Measurements from ENCODE around the gene HOXB2.

The HOXB2 gene

DNA sequence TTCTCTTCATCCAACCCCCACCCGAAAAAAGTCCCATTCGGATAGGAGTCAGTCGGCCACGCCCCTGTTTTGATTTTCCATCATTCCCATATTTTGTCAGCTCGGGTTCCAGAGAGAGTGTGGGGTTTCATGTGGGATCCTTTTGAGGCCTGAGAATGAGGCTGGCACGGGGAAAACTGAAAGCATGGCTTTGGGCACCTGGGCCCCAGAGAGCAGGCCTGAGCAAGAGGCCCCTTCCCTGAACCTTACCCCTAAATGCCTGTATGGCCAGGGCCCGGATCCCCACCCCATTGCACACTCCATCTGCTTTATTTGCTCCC, 37.8 kb upstream of the HOXB2 start:
- no peak overlapping the region for H3K4me3 ChIP-seq
- peak overlapping the region in 6 of 21 experiments; percentile 42 to 94 (median 90) for H3K27ac ChIP-seq

- Histone ChIP-seq H3K27ac (peak overlapping the region in 6 of 21 experiments; percentile 85 to 94 (median 90)), H3K4me3 (no peak overlapping the region)
Observed at GRCh38 chr17:48579760-48580554, 35.0 kb upstream of the HOXB2 start.

- Histone ChIP-seq H3K27ac (peak overlapping the region in 6 of 21 experiments; percentile 20 to 94 (median 88)), H3K4me3 (peak overlapping the region in 1 of 7 experiments; percentile 51)
Observed at GRCh38 chr17:48579471-48579759, 34.5 kb upstream of the HOXB2 start.

DNA sequence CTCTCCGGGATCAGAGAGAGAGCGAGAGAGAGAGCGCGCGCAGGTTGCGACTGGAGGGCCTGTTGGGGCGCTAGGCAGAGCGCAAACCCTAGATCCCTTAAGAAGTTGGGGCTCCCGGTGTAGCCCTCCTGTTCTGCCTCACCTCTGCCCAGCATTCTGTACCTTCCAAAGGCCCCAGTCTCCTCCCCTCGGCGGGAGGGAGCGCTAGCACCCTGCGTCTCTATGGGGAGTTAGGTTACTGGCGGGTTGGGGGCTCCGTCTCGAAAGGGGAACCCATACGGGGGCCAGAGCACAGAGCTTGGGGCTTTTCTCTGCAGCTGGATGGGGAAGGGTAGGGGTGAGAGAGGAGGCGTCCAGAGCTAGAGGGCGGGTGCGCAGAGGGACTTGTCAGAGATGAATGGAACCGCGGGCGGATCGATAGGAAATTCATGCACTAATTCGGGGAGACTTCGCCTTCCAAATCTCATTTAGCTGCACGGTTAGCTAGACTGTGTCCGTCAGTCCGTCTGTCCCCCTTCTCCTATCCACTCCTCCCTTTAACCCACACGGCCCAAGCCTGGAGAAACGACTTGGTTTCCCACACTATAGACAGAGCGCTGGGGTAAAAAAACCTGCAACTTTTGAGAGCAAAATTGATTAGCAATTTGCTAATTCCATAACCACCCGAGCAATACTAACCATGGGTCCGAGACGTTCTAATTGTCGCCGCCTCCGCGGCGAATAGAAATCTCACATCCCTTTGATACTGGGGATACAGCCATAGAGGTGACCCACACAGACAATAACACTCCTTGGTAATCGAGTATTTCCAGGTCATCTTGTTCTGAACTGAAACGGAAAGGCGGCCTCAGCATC, 33.9 kb upstream of the HOXB2 start:
- Histone ChIP-seq H3K4me3 (peak overlapping the region; percentile 35 to 51 (median 41)), H3K27ac (peak overlapping the region in 20 of 21 experiments; percentile 23 to 94 (median 76))

DNA sequence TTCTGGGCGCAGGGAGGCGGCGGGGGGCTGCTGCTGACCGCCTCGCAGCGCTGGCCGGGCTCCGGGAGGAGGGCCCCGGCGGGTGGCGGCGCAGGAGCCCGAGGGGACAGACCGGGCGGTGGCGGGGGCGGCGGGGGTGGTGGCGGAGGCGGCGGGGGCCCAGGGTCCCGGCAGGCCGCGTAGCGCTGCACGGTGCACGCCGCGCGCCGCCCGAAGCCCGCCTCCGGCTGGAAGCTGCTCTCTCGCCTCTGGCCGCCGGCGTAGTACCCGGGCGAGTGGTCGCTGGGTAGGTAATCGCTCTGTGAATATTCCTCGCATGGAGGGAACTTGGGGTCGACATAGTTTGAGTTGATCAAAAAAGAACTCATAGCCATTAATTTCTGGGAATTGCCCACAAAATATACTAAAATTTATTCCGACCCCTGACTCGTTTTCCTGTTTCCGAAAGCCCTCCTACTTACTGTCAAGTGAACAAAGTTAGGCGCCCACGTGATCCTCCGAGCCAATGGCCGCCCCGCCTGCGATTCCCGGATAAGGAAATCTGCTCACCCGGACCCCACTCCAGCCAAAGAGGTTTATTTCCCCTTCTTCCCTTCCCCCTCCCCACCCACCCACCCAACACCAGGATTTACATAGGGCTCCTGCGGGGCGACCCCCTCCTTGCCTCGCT, 33.2 kb upstream of the HOXB2 start, which contains the start of gene HOXB4:
TSS of gene HOXB4 (minus strand) at position 405 of the 670 bp plus-strand sequence. CDS start at position 374, 31 bp downstream.
- Histone ChIP-seq H3K4me3 (peak within 1 kb of the TSS; percentile 35 to 51 (median 41)), H3K27ac (peak within 1 kb of the TSS; percentile 23 to 94 (median 75))

DNA sequence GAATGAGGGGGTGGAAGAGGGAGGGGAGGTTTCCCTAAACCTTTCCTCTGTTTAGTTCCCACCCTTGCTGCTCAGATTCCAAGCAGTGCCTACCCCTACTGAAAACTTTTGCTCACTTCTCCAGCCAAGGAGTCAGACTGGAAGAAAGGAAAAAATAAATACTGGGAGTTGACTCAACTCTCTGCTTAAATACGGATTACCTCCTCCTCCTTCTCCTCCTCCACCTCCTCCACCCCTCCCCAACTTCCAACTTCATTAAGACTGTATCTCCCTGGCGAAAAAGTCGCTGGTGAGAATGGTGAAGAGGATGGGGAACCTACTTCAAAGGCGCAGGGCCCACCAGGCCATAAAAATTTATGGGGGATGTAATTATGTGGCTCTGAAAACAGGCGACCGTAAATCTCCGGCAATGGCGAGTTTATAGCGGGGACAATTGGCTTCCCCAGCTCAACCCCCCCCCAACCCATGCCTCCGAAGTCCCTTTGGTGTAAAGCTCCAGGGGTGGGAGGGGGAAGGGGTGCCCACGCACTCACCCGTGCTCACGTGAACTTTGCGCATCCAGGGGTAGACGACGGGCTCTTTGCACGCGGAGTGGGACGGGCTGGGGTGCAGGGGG, 32.5 kb upstream of the HOXB2 start:
- Histone ChIP-seq H3K4me3 (peak overlapping the region; percentile 35 to 51 (median 41)), H3K27ac (peak overlapping the region in 16 of 21 experiments; percentile 36 to 94 (median 77))

GRCh38 chr17:48576479-48577309, 31.8 kb upstream of the HOXB2 start:
- H3K27ac ChIP-seq: peak overlapping the region in 11 of 21 experiments; percentile 6 to 94 (median 85)
- peak overlapping the region in 5 of 7 experiments; percentile 38 to 51 (median 49) for H3K4me3 ChIP-seq

DNA sequence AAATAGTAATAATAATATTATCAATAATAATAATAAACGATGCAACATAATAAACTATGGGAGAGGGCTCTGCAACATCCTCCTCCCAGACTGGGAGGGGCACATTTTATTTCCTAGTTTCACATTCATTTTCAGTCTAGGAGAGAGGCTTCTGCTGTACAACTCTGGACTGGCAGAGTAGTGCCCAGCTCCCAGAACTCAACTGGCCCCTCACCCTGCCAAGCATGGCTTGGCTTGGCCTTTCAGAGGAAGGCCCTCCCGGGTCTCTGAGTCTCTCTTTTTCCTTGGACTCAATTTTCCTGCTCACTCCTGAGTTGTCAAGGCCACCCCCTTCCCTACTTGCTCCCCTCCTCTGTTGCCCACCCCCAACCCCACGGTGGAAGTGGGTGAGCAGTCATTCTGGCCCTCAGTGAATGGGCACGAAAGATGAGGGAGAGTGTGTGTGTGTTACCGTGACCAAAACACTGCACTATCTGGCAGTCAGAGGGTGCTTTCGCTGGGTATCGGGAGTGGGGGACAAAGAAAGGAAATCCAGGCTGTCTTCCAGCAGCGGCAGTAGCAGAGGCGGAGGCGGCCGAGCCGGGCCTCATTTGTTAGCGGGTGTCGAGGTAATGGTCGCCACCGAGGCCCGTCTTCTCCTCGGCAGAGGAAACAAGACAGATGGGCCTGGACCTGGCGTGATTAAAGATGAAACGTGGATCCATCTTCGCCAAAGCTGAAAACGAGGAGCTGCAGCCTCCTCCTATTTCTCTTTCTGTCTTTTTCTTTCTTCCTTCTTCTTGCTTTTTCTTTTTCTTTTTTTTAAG, 31.0 kb upstream of the HOXB2 start:
- peak overlapping the region in 1 of 7 experiments; percentile 51 for H3K4me3 ChIP-seq
- H3K27ac ChIP-seq: peak overlapping the region in 7 of 21 experiments; percentile 21 to 94 (median 88)

- Histone ChIP-seq H3K4me3 (no peak overlapping the region), H3K27ac (peak overlapping the region in 6 of 21 experiments; percentile 23 to 94 (median 88))
Observed at GRCh38 chr17:48575066-48575582, 30.2 kb upstream of the HOXB2 start.

DNA sequence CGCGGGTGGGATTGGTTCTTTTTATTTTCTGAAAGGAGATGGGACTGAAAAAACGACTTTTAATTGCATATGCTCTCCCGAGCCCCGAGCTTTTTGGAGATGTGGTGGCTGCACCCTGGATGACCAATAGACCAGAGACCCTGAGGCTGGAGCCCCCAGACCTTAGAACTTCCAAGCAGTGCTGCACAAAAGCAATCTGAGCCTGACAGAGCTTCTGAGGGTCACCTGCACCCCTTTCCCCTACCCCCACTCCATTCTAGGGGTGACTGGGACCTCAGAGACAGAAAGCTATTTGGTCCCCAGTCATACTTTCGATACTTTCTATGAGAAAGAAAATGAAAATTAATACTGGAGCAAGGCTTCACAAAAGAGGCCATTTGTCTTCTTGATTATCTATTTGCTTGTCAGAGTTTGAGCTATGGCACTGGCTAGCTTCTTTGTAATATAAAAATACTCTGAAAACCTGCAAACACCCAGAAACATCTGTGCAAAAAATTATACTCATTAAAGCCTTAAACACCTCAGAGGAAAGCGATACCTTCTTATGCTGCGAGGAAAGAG, 29.7 kb upstream of the HOXB2 start:
- Histone ChIP-seq H3K4me3 (peak overlapping the region in 1 of 7 experiments; percentile 1), H3K27ac (peak overlapping the region in 5 of 21 experiments; percentile 63 to 94 (median 89))

DNA sequence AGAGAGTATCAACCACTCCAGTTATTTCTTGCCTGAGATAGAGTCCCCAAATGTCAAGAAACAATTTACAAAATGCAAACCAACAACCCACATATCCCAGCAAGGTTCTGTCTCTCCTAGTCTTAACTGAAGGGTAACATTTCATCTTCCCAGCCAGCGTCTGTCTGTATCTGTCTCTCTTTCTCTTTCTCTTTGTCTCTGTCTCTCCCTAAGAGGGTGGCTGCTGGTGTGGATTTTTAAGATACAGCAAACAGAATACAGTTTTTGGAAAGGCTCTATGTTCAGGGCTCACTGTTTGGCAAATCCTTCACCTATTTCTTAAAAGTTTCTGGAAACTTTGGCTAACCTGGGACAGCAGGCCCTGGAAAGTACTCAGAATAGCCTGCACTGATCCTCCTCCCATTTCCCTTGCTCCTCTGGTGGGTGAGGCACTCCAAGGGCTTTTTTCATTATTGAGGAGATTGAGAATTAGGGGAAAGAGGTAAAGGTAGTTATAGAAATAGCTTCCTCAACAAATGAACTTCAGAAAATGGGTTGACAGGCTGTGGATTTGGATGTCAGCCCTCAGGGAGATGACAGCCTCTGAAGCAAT, 27.0 kb upstream of the HOXB2 start:
- Histone ChIP-seq H3K27ac (peak overlapping the region in 6 of 21 experiments; percentile 51 to 94 (median 82)), H3K4me3 (no peak overlapping the region)

DNA sequence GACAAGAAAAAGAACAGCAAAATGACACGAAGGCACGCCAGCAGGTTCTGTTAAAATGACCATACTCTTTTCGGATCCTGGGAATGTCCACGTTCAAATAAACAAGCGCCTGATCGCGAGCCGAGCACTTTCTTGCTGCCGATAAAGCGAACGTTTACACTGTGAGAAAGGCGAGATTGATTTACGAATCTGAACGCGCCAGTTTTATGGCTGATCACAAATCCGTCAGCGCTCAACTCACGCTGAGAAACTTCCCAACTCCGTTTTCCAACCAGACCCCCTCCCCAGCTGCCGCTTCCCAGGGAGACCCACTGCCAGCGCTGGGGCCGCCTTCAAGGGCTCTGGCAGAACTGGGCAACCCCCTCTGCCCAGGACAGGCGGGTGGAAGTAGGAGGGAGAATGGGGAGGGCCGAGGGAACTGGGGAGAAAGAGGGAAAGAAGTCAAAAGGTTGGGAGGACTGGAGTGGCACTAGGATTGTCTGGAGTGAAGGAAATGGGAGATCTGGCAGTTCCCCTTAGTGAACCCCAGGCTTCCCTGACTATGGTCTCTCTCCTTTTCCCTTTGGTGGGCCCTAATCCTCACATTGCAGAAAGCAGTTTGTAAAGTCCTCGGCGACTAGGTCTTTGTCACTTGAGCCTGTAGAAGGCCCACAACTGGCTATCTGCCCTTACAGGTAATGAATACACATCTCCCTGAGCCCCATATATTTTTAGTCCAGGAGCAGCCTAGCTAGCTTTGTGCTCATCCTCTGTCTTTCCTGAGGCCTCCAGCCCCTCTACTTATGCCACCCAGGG, 26.3 kb upstream of the HOXB2 start:
- peak overlapping the region in 6 of 21 experiments; percentile 51 to 94 (median 82) for H3K27ac ChIP-seq
- H3K4me3 ChIP-seq: peak overlapping the region in 1 of 7 experiments; percentile 1

GRCh38 chr17:48570325-48571023, 25.6 kb upstream of the HOXB2 start:
- Histone ChIP-seq H3K27ac (peak overlapping the region in 8 of 21 experiments; percentile 1 to 94 (median 76)), H3K4me3 (peak overlapping the region in 1 of 7 experiments; percentile 1)

- Histone ChIP-seq H3K4me3 (no peak overlapping the region), H3K27ac (peak overlapping the region in 6 of 21 experiments; percentile 51 to 94 (median 82))
Observed at GRCh38 chr17:48569674-48570324, 24.9 kb upstream of the HOXB2 start.

GRCh38 chr17:48569240-48569582, 24.3 kb upstream of the HOXB2 start:
- Histone ChIP-seq H3K4me3 (no peak overlapping the region), H3K27ac (peak overlapping the region in 5 of 21 experiments; percentile 45 to 94 (median 68))

Measured in skin epidermis (tissue), 12 donors.